ENCODE results near the gene PPIB.

DNA sequence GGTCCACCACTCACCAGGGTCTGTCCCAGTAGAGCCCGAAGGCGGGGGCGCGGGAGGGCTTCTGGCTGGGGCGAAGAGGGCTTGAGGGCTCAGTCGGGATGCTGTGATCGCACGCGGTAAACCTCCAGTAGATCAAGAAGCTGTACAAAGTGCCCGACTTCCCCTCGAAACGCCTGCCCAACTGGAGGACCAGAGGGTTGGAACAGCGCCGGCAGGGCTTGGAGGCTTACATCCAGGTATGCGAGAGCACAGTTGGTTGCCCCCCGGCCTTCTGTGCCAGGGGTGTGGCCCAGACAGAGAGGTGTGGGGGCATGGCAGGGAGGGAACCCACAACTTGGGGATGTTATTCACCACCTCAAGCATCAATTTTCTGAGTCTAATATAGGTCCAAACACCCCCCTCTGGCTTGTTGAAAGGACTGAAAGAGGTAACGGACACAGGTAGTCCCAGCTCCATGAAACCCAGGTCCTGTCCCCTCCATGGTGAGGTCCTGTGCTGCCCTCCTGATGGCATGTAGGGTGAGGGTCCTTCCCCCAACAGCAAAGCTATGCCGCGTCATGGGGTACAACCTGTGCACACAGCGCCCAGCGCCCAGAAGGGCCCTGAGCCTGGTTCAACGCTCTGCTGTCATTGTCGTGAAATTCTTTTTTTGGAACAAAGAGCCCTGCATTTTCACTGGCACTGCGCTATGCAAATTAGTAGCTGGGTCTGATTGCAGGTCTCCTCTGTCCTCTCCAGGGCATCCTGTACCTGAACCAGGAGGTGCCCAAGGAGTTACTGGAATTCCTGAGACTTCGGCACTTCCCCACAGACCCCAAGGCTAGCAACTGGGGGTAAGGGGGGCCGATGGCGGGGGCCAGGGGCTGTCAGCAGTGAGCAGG lies 10.1 kb downstream of the PPIB start:
- TF ChIP-seq, protein P1, sequence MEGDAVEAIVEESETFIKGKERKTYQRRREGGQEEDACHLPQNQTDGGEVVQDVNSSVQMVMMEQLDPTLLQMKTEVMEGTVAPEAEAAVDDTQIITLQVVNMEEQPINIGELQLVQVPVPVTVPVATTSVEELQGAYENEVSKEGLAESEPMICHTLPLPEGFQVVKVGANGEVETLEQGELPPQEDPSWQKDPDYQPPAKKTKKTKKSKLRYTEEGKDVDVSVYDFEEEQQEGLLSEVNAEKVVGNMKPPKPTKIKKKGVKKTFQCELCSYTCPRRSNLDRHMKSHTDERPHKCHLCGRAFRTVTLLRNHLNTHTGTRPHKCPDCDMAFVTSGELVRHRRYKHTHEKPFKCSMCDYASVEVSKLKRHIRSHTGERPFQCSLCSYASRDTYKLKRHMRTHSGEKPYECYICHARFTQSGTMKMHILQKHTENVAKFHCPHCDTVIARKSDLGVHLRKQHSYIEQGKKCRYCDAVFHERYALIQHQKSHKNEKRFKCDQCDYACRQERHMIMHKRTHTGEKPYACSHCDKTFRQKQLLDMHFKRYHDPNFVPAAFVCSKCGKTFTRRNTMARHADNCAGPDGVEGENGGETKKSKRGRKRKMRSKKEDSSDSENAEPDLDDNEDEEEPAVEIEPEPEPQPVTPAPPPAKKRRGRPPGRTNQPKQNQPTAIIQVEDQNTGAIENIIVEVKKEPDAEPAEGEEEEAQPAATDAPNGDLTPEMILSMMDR (optimal IDR thresholded peaks at IDR 0.05 in 1 of 3, IDR thresholded peaks at IDR 0.05 in 1 of 3, conservative IDR thresholded peaks at IDR 0.05 in 1 of 3; ENCODE audit: extremely low read depth in 1 of 3, insufficient read depth in 2 of 3, low read length in 3 of 3), result no peak
- TF ChIP-seq EZH2 (IDR thresholded peaks at IDR 0.05; ENCODE audit: low read length), result peak; percentile 33
